NOMO-1 treated with dmso at 0.1 percent for 144 hours (cell line): ENCODE results near the gene CCRL2.
A peak's percentile ranks its signal among the peaks of the same experiment; 100 is the strongest.

Experiments used
- DNase-seq: peaks from one replicate; lab custom pipeline; 2025; ENCODE audit not compliant: unreplicated experiment; lab: John Stamatoyannopoulos, UW

CCRL2 gene

GRCh38 chr3:46406788-46407611 lies at the start of gene CCRL2, which contains the start of gene CCR5AS:
Gene CCRL2, plus strand, starts transcription at chr3:46407259. Its CDS starts 821 bp downstream, at chr3:46408080.
Gene CCR5AS, minus strand, starts transcription at chr3:46407066.
- peak; percentile 52 for DNase-seq

GRCh38 chr3:46358466-46358865 lies 48.6 kb upstream of the CCRL2 start:
- DNase-seq, result no peak

GRCh38 chr3:46359733-46360493 lies 47.1 kb upstream of the CCRL2 start:
- DNase-seq, result no peak

GRCh38 chr3:46360907-46361306 lies 46.2 kb upstream of the CCRL2 start:
- DNase-seq, result no peak

- DNase-seq, result peak; percentile 78
Observed at GRCh38 chr3:46361408-46362283, 45.4 kb upstream of the CCRL2 start.

- no peak for DNase-seq
Observed at GRCh38 chr3:46365041-46365440, 42.0 kb upstream of the CCRL2 start.

- DNase-seq, result no peak
Observed at GRCh38 chr3:46365737-46366524, 41.1 kb upstream of the CCRL2 start.

GRCh38 chr3:46367811-46368210 lies 39.2 kb upstream of the CCRL2 start:
- no peak for DNase-seq

- DNase-seq, result peak; percentile 94
Observed at GRCh38 chr3:46368569-46368968, 38.5 kb upstream of the CCRL2 start.

GRCh38 chr3:46369151-46369550 lies 37.9 kb upstream of the CCRL2 start:
- no peak for DNase-seq

GRCh38 chr3:46369675-46370132 lies 37.4 kb upstream of the CCRL2 start:
- DNase-seq, result no peak

- peak; percentile 12 for DNase-seq
Observed at GRCh38 chr3:46370839-46371518, 36.1 kb upstream of the CCRL2 start, which contains the start of gene CCR5. Gene CCR5, plus strand, starts transcription at chr3:46370946. Its CDS starts 1,957 bp downstream, at chr3:46372903.

- DNase-seq, result no peak
Observed at GRCh38 chr3:46371519-46372340, 35.3 kb upstream of the CCRL2 start.

GRCh38 chr3:46372492-46373359 lies 34.3 kb upstream of the CCRL2 start:
- peak; percentile 13 for DNase-seq

GRCh38 chr3:46374755-46375154 lies 32.3 kb upstream of the CCRL2 start:
- DNase-seq, result no peak

GRCh38 chr3:46375218-46375617 lies 31.8 kb upstream of the CCRL2 start:
- DNase-seq, result no peak

GRCh38 chr3:46375814-46376213 lies 31.2 kb upstream of the CCRL2 start:
- DNase-seq, result no peak
